SK-N-SH (cell line): ENCODE measurements around the gene KBTBD13.

Experiments
- CTCF ChIP-seq: fragments of 200-600 bp; sonication (generic); IDR thresholded peaks from 2 replicates; pipeline ENCODE4 v1.6.1; 2017; ENCODE audit warnings: antibody characterized with exemption, mild to moderate bottlenecking, moderate library complexity
- EZH2phosphoT487 ChIP-seq: fragments of 200-600 bp; sonication (generic); IDR thresholded peaks from 2 replicates; pipeline ENCODE4 v1.6.1; 2017; ENCODE audit warnings: low read depth, mixed run types, mild to moderate bottlenecking, antibody characterized with exemption, moderate library complexity, borderline replicate concordance
- JUND ChIP-seq: IDR thresholded peaks from 2 replicates; pipeline ENCODE4 v1.4.0; 2012
- POLR2AphosphoS5 ChIP-seq: IDR thresholded peaks from 2 replicates; pipeline ENCODE4 v1.6.1; 2012; ENCODE audit warnings: low read depth, low read length
- TAF1 ChIP-seq: IDR thresholded peaks from 2 replicates; pipeline ENCODE4 v1.6.1; 2012; ENCODE audit warnings: low read depth, mild to moderate bottlenecking, low read length, moderate library complexity, borderline replicate concordance
- TEAD4 ChIP-seq: IDR thresholded peaks from 2 replicates; pipeline ENCODE4 v1.4.0; 2012; ENCODE audit warnings: mild to moderate bottlenecking, borderline replicate concordance; ENCODE audit not compliant: insufficient read depth
- ZBTB33 ChIP-seq: IDR thresholded peaks from 2 replicates; pipeline ENCODE4 v1.4.0; 2012; ENCODE audit warnings: low read depth, borderline replicate concordance

- TF ChIP-seq TEAD4 (no peak), ZBTB33 (no peak), EZH2phosphoT487 (no peak), CTCF (no peak), TAF1 (no peak), JUND (no peak), POLR2AphosphoS5 (no peak)
These were observed 17.9 kb downstream of the KBTBD13 start for GRCh38 chr15:65094294-65094995.
